ENCODE measurements around the gene SNX32.
A peak's percentile ranks its signal among the peaks of the same experiment; 100 is the strongest.

Gene SNX32

DNA sequence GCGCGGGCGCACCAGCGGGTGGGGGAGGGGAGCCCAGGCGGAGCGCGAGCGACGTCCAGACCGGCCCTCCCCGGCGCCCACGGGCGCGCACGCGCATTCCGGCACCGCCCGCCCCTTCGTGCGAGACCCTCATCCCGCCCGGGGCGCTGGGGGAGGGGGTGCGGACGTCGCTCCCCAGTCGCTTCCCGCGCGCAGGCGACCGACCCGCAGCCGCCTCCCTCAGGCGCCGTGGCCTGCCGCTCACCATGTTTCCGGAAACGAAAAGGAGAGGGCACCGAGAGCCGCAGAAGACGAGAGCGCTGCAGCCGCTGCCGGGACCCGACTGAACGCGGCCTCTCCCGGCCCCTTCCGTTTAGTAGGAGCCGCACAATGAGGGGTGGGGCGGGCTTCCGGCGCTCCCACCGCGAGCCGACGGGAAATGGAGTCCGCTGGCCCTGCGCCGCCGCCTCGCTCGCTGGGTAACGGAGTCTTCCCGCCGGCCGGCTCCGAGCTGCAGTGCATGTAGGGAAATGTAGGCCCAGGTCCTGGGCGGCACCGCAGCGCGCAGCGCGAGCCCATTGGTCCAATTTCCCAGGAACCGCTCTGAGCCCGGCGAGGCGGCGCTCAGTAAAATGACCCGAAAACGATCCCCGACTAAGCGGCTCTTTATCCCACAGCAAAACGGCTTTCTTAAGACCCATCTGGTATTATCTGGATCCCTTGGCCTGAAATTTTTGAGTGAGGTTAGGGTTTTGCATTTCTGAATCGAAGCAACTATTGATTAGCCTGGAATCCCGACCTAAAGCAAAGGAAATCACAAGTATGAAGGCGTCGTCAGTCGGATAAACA, 24.3 kb downstream of the SNX32 start, which contains the start of gene CFL1:
TSS of gene CFL1 (minus strand) at position 328 of the 828 bp plus-strand sequence. CDS start at position 247, 81 bp downstream.
- peak; percentile 95 for DNase-seq

DNA sequence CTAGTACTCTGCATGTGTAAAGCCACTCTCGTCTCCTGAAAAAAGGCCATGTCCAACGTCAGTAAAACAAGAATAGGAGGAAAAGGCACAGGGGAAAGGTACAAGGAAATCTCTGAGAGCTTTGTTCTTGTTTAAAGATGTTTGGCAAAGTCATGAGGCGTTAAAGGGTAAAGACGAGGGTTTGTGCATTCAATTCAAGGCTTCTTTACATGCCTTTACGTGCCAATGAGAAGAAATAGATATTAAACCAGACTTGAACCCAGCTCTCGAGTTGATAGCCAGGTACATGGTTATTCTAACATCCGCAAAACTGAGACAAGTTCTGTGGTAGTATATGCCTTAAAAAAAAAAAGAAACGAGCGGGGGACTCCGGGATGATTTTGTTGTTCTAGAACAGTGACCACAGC, 24.9 kb downstream of the SNX32 start:
- no peak for DNase-seq

DNA sequence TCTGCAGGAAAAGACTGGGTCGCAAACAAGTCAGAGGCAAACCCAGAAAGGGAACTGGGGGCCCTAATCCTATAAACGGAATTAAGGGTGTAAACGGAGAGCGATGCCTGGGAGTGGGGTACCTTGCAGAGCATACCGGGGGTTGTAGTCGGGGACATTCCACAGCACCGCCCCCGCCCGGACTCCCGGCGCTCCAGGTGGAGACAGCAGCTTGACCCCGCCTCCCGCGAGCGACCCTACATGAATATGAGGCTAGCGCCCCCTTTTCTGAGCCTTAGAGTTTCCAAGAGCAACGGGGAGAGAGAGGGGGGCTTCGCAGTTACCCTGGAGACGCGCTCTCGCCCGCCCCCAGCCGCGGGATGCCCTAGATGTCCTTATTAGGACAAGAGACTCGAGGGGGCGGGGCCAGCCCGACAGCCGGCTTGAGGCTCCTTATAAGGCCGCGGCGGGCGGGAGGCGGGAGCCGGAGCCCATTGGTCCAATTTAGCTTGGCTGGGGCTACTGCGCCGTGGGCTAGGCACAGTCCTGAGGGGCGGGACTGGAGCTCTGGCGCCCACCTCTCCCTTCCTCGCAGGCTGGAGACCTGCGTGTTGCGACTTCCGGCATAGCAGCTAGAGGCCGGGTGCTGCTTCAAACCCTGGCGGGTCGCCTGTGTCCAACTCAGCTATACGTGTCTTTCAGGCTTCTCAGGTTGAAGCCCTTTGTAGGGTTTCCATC, 25.5 kb downstream of the SNX32 start:
- peak; percentile 97 for DNase-seq

DNA sequence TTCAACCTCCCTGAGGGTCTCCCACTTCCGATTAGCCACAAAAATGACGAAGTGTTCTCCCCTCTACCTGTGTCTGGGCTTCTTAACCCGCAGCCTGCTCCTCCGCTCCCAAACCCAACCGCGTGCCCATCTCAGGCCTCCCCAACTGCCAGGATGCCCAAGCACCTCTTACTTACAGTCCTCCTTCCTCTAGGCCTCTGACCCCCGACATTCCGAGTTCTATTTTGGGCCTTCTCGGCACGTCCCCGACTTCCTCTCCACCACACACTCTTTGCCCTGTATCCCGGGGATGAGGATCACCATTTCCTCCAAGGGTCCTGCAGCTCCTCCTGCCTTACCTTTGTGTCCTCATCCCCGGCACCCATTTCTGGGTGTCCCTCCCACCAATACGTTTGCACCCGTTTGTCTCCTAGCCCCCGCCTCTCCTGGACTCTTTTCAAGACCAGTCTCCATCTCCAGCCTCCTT, 26.1 kb downstream of the SNX32 start:
- no peak for DNase-seq

DNA sequence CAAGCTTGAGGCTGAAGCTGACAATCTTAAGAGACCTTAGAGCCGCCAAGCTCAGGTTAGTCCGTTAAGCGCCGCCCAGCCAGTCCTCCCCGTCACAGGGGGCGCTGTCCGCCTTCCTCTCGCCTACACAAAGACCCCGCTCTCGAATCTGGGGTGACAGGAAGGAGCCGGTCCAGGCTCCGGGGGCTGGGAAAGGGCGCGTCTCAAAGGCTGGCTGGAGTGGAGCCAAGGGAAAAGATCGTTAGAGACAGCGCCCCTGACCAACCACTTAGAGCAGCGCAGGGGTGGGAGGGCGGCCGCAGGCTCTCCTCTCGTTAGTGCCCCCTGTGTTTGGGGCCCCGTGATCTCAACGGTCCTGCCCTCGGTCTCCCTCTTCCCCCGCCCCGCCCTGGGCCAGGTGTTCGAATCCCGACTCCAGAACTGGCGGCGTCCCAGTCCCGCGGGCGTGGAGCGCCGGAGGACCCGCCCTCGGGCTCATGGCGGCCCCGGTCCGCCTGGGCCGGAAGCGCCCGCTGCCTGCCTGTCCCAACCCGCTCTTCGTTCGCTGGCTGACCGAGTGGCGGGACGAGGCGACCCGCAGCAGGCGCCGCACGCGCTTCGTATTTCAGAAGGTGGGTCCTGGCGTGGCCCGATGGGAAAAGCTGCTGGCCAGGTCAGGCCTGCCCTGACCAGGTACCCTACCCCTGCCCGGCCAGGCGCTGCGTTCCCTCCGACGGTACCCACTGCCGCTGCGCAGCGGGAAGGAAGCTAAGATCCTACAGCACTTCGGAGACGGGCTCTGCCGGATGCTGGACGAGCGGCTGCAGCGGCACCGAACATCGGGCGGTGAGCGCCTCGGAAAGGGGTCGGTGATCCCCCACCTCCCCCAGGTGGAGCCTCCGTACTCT, 26.8 kb downstream of the SNX32 start, which contains the start of gene MUS81:
TSS of gene MUS81 (plus strand) at position 156 of the 887 bp plus-strand sequence. CDS start at position 477, 321 bp downstream.
- peak; percentile 95 for DNase-seq

DNA sequence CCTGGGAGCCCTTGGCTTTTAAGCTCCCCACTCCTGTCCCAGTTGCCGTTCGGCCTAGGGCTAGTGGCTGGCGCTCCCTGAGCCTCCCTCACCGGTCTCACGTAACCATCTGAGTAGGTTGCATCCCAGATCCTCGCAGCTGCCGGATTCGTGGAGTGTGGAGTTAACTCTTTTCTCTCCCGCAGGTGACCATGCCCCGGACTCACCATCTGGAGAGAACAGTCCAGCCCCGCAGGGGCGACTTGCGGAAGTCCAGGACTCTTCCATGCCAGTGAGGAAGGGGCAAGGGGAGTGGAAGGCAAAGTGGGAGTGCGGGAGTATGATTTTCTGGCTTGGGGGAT, 27.4 kb downstream of the SNX32 start:
- no peak for DNase-seq

GRCh38 chr11:65861533-65862183, 27.9 kb downstream of the SNX32 start:
- no peak for DNase-seq

- no peak for DNase-seq
These were observed 28.5 kb downstream of the SNX32 start for GRCh38 chr11:65862191-65862735.

GRCh38 chr11:65862941-65863888, 29.5 kb downstream of the SNX32 start:
- peak; percentile 0 for DNase-seq

GRCh38 chr11:65863889-65864705, 30.3 kb downstream of the SNX32 start:
- DNase-seq, result no peak

DNA sequence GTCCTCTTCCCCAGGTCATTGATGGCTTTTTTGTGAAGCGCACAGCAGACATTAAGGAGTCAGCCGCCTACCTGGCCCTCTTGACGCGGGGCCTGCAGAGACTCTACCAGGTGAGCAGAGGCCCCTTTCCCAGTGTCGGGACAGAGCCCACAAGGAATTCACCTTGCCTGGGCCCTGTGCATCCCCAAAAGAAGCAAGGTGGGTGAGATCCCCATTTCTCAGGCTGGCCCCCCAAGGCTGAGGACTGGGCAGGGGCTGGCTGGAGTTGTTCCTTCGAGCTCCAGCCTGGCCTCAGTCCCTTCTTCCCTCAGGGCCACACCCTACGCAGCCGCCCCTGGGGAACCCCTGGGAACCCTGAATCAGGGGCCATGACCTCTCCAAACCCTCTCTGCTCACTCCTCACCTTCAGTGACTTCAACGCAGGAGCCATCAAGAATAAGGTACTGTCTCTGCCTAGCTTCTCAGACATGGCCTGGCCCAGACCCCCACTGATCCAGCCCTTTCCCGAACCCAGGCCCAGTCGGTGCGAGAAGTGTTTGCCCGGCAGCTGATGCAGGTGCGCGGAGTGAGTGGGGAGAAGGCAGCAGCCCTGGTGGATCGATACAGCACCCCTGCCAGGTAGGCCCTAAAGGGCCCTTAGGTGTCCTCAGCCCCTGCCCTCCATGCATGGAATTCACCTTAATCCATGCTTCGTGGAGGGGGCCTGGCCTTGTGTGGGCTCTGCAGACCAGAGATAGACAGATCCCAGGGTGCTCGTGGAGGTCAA, 31.1 kb downstream of the SNX32 start:
- no peak for DNase-seq

DNA sequence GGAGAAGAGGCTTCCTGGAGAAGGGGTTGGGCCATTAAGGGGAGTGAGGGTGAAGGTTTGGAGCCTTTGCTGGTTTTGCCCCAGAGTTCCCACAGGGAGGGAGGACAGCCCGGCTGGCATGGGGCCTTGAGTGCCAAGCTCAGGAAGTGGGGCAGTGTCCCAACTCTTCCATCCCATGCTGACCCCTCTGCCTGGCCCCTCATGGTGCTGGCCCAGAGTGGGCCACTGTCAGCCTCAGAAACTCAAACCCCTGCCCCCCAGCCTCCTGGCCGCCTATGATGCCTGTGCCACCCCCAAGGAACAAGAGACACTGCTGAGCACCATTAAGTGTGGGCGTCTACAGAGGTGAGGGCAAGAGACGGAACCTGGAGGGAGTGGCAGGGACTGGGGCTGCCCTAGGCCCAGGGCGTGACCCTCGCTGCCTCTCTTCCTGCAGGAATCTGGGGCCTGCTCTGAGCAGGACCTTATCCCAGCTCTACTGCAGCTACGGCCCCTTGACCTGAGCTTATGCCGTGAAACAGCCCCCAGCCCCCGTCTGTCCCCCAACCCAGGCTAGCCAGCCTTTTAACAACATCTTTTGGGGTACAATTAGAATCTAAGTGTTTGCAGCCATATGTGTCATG, 31.9 kb downstream of the SNX32 start:
- no peak for DNase-seq

- DNase-seq, result no peak
These were observed 32.9 kb downstream of the SNX32 start for GRCh38 chr11:65866509-65867283.

GRCh38 chr11:65867284-65868071, 33.7 kb downstream of the SNX32 start:
- no peak for DNase-seq

DNA sequence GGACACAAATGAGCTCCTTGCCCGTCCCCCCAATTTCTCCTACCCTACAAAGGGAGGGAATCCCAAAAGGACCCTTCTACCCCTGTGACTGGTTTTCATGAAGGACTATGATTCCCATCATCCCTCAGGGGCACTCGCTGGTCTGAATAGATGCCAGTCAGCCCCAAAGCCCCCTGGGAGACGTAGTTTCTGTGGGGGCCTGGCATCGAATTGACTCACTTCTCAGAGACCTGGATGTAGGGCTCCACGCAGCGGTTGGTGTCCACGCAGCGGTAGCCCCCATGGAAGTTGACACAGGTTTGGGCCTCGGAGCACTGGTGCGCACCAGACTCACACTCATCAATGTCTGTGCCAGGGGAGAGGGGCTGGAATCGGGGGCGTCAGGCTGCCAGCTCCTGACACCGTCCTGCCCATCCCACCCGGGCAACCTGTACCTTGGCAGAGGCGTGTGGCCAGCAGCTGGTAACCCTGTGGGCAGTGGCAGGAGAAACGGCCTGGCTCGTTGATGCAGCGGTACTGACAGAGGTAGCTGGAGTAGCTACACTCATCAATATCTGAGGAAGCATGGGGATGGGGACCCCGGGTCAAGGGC, 34.4 kb downstream of the SNX32 start:
- no peak for DNase-seq

DNA sequence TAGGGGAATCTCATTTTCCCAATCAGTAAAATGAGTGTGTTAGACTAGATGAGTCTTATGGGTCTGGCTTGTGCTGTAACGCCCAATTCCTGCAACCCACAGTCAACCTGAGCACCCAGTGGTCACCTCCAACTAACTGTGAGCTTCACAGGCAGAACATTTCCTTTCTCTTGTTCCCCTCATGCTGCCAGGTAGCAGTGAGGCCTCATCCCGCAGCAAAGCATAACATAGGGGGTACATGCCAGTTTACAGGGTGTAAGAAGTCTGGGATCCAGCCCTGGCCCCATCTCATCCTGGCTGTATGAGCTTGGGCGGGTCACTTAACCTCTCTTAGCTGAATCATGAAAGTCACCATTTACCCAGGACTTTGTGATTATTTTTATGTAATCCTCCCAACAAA, 35.1 kb downstream of the SNX32 start:
- no peak for DNase-seq
